Measurements from ENCODE around the gene CADPS. TPM values are rescaled to one million over a fixed set of nuclear protein-coding genes. Genes with fewer than 3 reads are reported as not detected.
A peak's percentile ranks its signal among the peaks of the same experiment; 100 is the strongest.

The CADPS gene
- total RNA-seq, 1 experiment from 2014 or later, result not detected

DNA sequence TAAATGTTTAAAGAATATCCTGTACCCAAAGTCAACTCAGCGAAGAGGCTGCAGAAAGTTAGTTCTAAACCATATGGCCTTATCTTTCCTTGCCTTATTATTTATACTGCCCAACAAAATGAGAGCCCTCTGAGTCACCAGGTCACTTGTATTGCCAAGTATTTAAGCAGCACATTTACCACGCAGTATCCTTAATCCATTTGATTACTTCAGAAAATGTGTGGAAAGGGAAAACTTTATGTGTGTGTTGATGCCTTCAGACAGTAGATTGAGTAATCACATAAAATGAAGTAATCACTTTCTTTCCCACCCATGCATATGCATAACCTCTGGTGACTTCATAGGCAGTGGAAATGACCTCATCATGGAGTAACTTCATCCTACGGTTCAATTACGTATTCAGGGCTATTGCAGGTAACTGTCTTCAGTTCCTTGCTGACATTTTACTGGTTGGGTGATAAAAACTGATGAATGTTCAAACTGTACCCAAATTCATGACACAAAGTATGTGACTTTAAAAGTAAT, 7.5 kb upstream of the CADPS start:
- CTCF ChIA-PET, result no interaction called here
- Histone ChIP-seq H3K36me3 (ENCODE audit: low read depth, low read length) (no peaks in the 10 kb centered on the region), H3K27ac (ENCODE audit: low read length) (no peak overlapping the region), H3K9me2 (replicated peaks; ENCODE audit: low read length) (no peaks in the 10 kb centered on the region), H3K9me3 (ENCODE audit: low read length) (peaks cover 12% of the 10 kb centered on the region; the same call in 1 of the 2 replicates), H3K79me2 (ENCODE audit: low read length) (no peaks in the 10 kb centered on the region), H4K20me1 (ENCODE audit: low read length) (no peaks in the 10 kb centered on the region), H3K4me3 (ENCODE audit: low read length) (no peak overlapping the region), H2AFZ (ENCODE audit: low read length) (no peak overlapping the region), H3K9ac (ENCODE audit: low read length) (no peak overlapping the region), H3K27me3 (ENCODE audit: low read length) (no peaks in the 10 kb centered on the region), H3K4me2 (ENCODE audit: low read length) (no peak overlapping the region), H3K4me1 (ENCODE audit: insufficient read depth, low read length) (no peaks in the 10 kb centered on the region), H3F3A (ENCODE audit: low read length, unreplicated experiment) (no peaks in the 10 kb centered on the region)
- ATAC-seq, result no peak
- POLR2A ChIA-PET (ENCODE audit: unreplicated experiment), result no interaction called here
- DNase-seq, result no peak
- TF ChIP-seq EZH2phosphoT487 (IDR thresholded peaks at IDR 0.05; ENCODE audit: borderline replicate concordance, low read length) (no peak), EZH2 (IDR thresholded peaks at IDR 0.05; ENCODE audit: low read length, unreplicated experiment) (no peak)
- TF ChIP-seq, protein P1, sequence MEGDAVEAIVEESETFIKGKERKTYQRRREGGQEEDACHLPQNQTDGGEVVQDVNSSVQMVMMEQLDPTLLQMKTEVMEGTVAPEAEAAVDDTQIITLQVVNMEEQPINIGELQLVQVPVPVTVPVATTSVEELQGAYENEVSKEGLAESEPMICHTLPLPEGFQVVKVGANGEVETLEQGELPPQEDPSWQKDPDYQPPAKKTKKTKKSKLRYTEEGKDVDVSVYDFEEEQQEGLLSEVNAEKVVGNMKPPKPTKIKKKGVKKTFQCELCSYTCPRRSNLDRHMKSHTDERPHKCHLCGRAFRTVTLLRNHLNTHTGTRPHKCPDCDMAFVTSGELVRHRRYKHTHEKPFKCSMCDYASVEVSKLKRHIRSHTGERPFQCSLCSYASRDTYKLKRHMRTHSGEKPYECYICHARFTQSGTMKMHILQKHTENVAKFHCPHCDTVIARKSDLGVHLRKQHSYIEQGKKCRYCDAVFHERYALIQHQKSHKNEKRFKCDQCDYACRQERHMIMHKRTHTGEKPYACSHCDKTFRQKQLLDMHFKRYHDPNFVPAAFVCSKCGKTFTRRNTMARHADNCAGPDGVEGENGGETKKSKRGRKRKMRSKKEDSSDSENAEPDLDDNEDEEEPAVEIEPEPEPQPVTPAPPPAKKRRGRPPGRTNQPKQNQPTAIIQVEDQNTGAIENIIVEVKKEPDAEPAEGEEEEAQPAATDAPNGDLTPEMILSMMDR (conservative IDR thresholded peaks at IDR 0.05; ENCODE audit: low read depth, low read length), result no peak
- intact Hi-C loops (cut with micrococcal nuclease), result no loop called here
- BruUV-seq (replicated peaks), result no TSS peak

DNA sequence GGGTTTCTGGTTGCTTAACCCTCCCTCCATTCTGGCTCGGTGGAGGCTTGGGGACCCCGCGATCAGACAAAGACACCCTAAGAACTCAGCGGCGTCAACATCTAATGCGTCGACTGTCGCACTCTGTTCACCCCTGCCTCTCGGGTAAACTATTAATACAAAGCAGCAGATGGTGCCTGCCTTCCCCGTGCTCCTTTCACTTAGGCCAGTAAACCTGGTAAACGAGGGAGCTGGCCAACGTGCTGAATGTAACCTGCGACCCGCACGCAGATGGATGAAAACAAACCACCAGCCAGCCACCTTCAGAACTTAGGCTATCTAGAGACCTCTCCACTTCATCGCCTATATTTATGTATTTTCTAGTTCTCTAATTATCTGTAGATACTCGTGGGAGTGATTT, 848 bp upstream of the CADPS start:
- Histone ChIP-seq H3K4me3 (ENCODE audit: low read length) (no peak overlapping the region), H3K36me3 (ENCODE audit: low read depth, low read length) (no peaks in the 10 kb centered on the region), H3K9me2 (replicated peaks; ENCODE audit: low read length) (no peaks in the 10 kb centered on the region), H2AFZ (ENCODE audit: low read length) (no peak overlapping the region), H3K9me3 (ENCODE audit: low read length) (0 out of 2 replicates have a peak, but pooled peaks cover 10% of the 10 kb centered on the region), H3F3A (ENCODE audit: low read length, unreplicated experiment) (no peaks in the 10 kb centered on the region), H3K27me3 (ENCODE audit: low read length) (peaks cover 22% of the 10 kb centered on the region; the same call in 1 of the 2 replicates), H4K20me1 (ENCODE audit: low read length) (no peaks in the 10 kb centered on the region), H3K27ac (ENCODE audit: low read length) (no peak overlapping the region), H3K79me2 (ENCODE audit: low read length) (no peaks in the 10 kb centered on the region), H3K9ac (ENCODE audit: low read length) (no peak overlapping the region), H3K4me1 (ENCODE audit: insufficient read depth, low read length) (no peaks in the 10 kb centered on the region), H3K4me2 (ENCODE audit: low read length) (no peak overlapping the region)
- intact Hi-C loops (cut with micrococcal nuclease), result no loop called here
- DNase-seq, result peak; percentile 21
- no peak for ATAC-seq
- BruUV-seq (replicated peaks), result no TSS peak
- ChIA-PET POLR2A (ENCODE audit: unreplicated experiment) (no interaction called here), CTCF (no interaction called here)
- no peak for TF ChIP-seq EZH2 (IDR thresholded peaks at IDR 0.05; ENCODE audit: low read length, unreplicated experiment)
- TF ChIP-seq EZH2phosphoT487 (IDR thresholded peaks at IDR 0.05; ENCODE audit: borderline replicate concordance, low read length), result no peak
- TF ChIP-seq, protein P1 (conservative IDR thresholded peaks at IDR 0.05; ENCODE audit: low read depth, low read length), result no peak

DNA sequence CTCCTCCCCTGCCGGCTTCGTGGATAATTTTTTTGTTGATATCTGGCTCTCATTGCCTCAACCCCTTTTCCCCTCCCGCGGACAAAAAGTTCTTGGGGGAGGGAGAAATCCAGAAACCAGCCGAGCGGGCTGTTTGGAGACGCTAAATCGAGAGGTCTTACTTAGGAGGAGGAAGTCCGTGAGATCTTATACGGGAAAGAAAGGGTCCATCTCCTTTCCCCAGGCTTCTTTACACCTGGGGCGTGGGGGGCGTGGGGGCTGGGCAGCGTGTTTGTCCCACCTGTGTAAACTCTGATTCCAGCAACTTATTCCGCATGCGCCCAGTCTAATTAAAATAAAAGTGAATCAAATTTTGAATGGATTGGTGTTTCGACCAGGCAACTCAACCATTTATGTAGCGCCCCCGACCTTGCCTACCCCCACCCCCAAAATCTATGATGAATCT, 364 bp upstream of the CADPS start:
- Histone ChIP-seq H3K27ac (ENCODE audit: low read length) (no peak overlapping the region), H4K20me1 (ENCODE audit: low read length) (no peaks in the 10 kb centered on the region), H3K36me3 (ENCODE audit: low read depth, low read length) (no peaks in the 10 kb centered on the region), H3K27me3 (ENCODE audit: low read length) (peaks cover 22% of the 10 kb centered on the region; the same call in 1 of the 2 replicates), H3K4me1 (ENCODE audit: insufficient read depth, low read length) (0 out of 2 replicates have a peak, but pooled peaks cover 2% of the 10 kb centered on the region), H3K9me3 (ENCODE audit: low read length) (0 out of 2 replicates have a peak, but pooled peaks cover 10% of the 10 kb centered on the region), H3K9ac (ENCODE audit: low read length) (no peak overlapping the region), H3K4me3 (ENCODE audit: low read length) (no peak overlapping the region), H3K4me2 (ENCODE audit: low read length) (no peak overlapping the region), H3K9me2 (replicated peaks; ENCODE audit: low read length) (no peaks in the 10 kb centered on the region), H3F3A (ENCODE audit: low read length, unreplicated experiment) (no peaks in the 10 kb centered on the region), H2AFZ (ENCODE audit: low read length) (no peak overlapping the region), H3K79me2 (ENCODE audit: low read length) (no peaks in the 10 kb centered on the region)
- BruUV-seq (replicated peaks), result no TSS peak
- no peak for TF ChIP-seq EZH2phosphoT487 (IDR thresholded peaks at IDR 0.05; ENCODE audit: borderline replicate concordance, low read length)
- TF ChIP-seq, protein P1 (conservative IDR thresholded peaks at IDR 0.05; ENCODE audit: low read depth, low read length), result no peak
- no peak for TF ChIP-seq EZH2 (IDR thresholded peaks at IDR 0.05; ENCODE audit: low read length, unreplicated experiment)
- CTCF ChIA-PET, result no interaction called here
- POLR2A ChIA-PET (ENCODE audit: unreplicated experiment), result no interaction called here
- intact Hi-C loops (cut with micrococcal nuclease), result no loop called here
- ATAC-seq, result no peak
- no peak for DNase-seq
